Calu3 (cell line): ENCODE results near the gene METAP2. TPM values are rescaled to one million over a fixed set of nuclear protein-coding genes. Genes with fewer than 3 reads are reported as not detected.
A peak's percentile ranks its signal among the peaks of the same experiment; 100 is the strongest.

ENCODE experiments used
- BruUV-seq: library from RNA; stranded (reverse); fragments of 400-500 nt; replicated peaks from 2 replicates; lab custom pipeline; 2021; lab: Mats Ljungman, UMichigan
- CTCF ChIA-PET: fragments of 300-600 bp; sonication (Branson Sonifier 250); formaldehyde crosslinking; loops from one replicate; lab custom pipeline; 2022; ENCODE audit warnings: antibody characterized with exemption; lab: Charles Lee
- DNase-seq: peaks from one replicate; pipeline ENCODE4 v3.0.0; 2022
- H3K27ac Mint-ChIP-seq: one replicate; pipeline ENCODE4 v1.8.0; 2022; ENCODE audit warnings: mixed read lengths; ENCODE audit not compliant: unreplicated experiment
- H3K27me3 Mint-ChIP-seq: one replicate; pipeline ENCODE4 v1.8.0; 2022; ENCODE audit warnings: mixed read lengths; ENCODE audit not compliant: unreplicated experiment
- H3K36me3 Mint-ChIP-seq: one replicate; pipeline ENCODE4 v1.8.0; 2022; ENCODE audit warnings: mild to moderate bottlenecking, moderate library complexity, mixed read lengths; ENCODE audit not compliant: insufficient read depth, unreplicated experiment
- H3K4me1 Mint-ChIP-seq: one replicate; pipeline ENCODE4 v1.8.0; 2022; ENCODE audit warnings: mild to moderate bottlenecking, low read depth, mixed read lengths; ENCODE audit not compliant: unreplicated experiment
- H3K4me3 Mint-ChIP-seq: one replicate; pipeline ENCODE4 v1.8.0; 2022; ENCODE audit warnings: mild to moderate bottlenecking, low read depth, moderate library complexity, mixed read lengths; ENCODE audit not compliant: unreplicated experiment
- H3K9me3 Mint-ChIP-seq: one replicate; pipeline ENCODE4 v1.8.0; 2022; ENCODE audit warnings: low read depth, mixed read lengths; ENCODE audit not compliant: unreplicated experiment
- intact Hi-C: fragments of 100-400 bp; cut with micrococcal nuclease; formaldehyde crosslinking; loops from one replicate; pipeline ENCODE4 v1.10.0; 2022; ENCODE audit not compliant: unreplicated experiment
- total RNA-seq: library from RNA; stranded (reverse); gene quantifications from 2 replicates; pipeline ENCODE4 v1.2.3, GENCODE V29; 2022
- TF ChIP-seq, protein P1 (sequence below): fragments of 200-600 bp; IDR thresholded peaks from one replicate; pipeline ENCODE4 v1.8.0; 2022; ENCODE audit warnings: antibody characterized with exemption; ENCODE audit not compliant: unreplicated experiment

METAP2 gene
- total RNA-seq, 1 experiment from 2014 or later = 96.3 TPM

DNA sequence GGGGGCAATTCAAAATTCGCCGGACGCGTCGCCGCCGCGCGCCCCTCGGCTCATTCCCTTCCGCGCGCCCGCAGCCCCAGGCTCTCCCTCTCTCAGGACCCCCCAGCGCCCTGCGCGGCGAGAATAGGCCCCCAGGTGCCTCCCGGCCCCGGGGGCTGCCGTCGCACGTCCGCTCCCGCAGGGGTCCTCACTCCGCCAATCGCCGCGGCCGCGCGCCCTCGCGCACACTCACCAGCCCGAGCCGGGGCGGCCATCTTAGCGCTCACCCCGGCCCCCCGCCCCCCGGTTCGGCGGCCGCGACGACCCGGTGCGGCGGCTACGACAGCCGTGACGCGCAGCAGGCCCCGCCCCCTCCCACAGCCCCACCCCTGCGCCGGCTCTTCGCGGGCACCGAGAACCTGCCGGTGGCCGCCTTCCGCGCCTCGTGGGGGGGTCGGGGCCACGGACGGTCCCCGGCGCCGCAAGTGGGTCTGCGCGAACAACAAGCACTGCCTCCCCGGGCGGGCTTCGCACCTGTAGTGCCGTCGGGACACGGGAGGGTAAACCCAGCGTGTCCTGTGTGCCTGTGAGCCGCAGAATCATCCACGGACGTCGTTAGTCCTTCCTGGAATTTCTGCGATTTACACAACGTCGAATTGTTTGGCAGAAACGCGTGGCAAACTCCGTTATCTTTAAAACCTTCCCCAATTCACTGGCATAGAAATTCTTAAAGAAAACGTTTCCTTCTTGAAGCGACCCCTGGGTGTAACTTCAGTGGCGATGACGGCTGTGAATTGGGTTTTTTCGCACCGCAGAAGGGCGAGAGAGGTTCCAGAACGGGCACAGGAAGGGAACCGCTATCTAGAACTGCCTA lies 74.8 kb downstream of the METAP2 start:
- peak overlapping the region; percentile 43 for H3K27ac Mint-ChIP-seq
- intact Hi-C loops = no loop called here
- H3K36me3 Mint-ChIP-seq = peaks cover 23% of the 10 kb centered on the region
- H3K27me3 Mint-ChIP-seq = no peaks in the 10 kb centered on the region
- DNase-seq = peak; percentile 87
- peaks cover 33% of the 10 kb centered on the region for H3K4me1 Mint-ChIP-seq
- no peaks in the 10 kb centered on the region for H3K9me3 Mint-ChIP-seq
- peak overlapping the region; percentile 83 for H3K4me3 Mint-ChIP-seq
- BruUV-seq = TSS peak; percentile 93
- TF ChIP-seq, protein P1, sequence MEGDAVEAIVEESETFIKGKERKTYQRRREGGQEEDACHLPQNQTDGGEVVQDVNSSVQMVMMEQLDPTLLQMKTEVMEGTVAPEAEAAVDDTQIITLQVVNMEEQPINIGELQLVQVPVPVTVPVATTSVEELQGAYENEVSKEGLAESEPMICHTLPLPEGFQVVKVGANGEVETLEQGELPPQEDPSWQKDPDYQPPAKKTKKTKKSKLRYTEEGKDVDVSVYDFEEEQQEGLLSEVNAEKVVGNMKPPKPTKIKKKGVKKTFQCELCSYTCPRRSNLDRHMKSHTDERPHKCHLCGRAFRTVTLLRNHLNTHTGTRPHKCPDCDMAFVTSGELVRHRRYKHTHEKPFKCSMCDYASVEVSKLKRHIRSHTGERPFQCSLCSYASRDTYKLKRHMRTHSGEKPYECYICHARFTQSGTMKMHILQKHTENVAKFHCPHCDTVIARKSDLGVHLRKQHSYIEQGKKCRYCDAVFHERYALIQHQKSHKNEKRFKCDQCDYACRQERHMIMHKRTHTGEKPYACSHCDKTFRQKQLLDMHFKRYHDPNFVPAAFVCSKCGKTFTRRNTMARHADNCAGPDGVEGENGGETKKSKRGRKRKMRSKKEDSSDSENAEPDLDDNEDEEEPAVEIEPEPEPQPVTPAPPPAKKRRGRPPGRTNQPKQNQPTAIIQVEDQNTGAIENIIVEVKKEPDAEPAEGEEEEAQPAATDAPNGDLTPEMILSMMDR = no peak
- CTCF ChIA-PET = no interaction called here

GRCh38 chr12:95549392-95550084 lies 75.6 kb downstream of the METAP2 start:
- TF ChIP-seq, protein P1 = no peak
- Mint-ChIP-seq H3K27me3 (no peaks in the 10 kb centered on the region), H3K4me3 (peak overlapping the region; percentile 83), H3K9me3 (no peaks in the 10 kb centered on the region), H3K4me1 (peaks cover 40% of the 10 kb centered on the region), H3K27ac (peak overlapping the region; percentile 43), H3K36me3 (peaks cover 23% of the 10 kb centered on the region)
- no TSS peak for BruUV-seq
- intact Hi-C loops = no loop called here
- CTCF ChIA-PET = no interaction called here
- DNase-seq = no peak

DNA sequence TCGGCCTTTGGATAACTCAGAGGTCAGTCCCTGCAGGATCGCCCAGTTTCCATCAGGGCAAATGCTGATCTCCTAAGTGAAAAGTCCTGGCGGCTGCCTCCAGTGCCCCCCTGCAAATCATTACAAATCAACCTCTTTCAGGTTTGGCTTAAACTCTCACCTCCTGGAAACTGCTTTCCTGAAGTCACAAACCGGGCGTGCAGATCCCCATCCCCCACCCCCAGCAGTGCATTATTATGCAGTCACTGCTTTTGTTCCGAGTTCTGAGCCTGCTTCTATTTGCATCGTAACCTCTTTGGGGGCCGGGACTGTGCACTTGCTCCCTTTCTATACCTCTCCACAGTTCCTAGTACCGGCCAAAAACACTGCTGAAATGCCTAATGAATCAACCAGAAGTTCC lies 77.4 kb downstream of the METAP2 start, which contains the start of gene USP44:
USP44 (minus strand) TSS at position 172 of the 400 bp plus-strand sequence. CDS start 17,220 bp downstream, outside the sequence.
- CTCF ChIA-PET = no interaction called here
- no TSS peak for BruUV-seq
- no peaks in the 10 kb centered on the region for H3K27me3 Mint-ChIP-seq
- H3K4me3 Mint-ChIP-seq = no peak within 1 kb of the TSS
- H3K9me3 Mint-ChIP-seq = no peaks in the 10 kb centered on the region
- peaks cover 30% of the 10 kb centered on the region for H3K4me1 Mint-ChIP-seq
- peaks cover 23% of the 10 kb centered on the region for H3K36me3 Mint-ChIP-seq
- no peak for DNase-seq
- intact Hi-C loops = no loop called here
- TF ChIP-seq, protein P1 = no peak
- no peak within 1 kb of the TSS for H3K27ac Mint-ChIP-seq

DNA sequence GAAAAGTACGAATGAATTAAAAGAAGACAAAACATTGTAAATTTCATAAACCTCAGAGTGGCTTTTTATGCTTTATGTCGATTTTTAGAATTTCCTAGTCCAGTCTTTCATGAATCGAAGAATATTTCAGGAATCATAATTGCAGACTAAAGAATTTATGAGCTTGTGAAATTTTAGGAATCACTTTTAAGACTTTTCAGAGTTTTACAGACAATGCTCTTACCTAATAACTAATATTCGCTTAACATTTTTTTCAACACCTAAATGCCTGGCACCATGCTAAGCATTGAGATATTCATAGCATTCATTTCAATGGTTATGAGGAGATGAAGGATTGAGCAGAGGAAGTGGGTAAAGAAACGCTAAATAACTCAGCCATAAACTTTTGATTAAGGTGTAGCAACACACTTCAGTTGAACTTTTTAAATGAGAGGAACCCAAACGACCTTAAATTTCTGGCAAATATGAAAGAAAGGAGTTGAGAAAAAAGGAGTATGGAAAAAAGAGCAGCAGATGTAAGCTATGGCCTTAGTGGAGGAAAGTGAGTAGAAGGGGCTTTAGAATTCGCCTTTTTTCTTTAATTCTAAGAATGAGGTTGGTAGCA lies 78.1 kb downstream of the METAP2 start:
- Mint-ChIP-seq H3K27me3 (no peaks in the 10 kb centered on the region), H3K27ac (no peak overlapping the region), H3K9me3 (no peaks in the 10 kb centered on the region), H3K4me3 (no peak overlapping the region), H3K36me3 (peaks cover 22% of the 10 kb centered on the region), H3K4me1 (peaks cover 24% of the 10 kb centered on the region)
- BruUV-seq = no TSS peak
- DNase-seq = no peak
- CTCF ChIA-PET = interaction anchor here (0.6 kb wide), 1 partner anchor 269 kb away, joined by 4 read pairs; no protein-coding TSS in a partner anchor
- TF ChIP-seq, protein P1 = no peak
- intact Hi-C loops = no loop called here
